ENCODE data around the gene PHLDA3.

Gene PHLDA3

DNA sequence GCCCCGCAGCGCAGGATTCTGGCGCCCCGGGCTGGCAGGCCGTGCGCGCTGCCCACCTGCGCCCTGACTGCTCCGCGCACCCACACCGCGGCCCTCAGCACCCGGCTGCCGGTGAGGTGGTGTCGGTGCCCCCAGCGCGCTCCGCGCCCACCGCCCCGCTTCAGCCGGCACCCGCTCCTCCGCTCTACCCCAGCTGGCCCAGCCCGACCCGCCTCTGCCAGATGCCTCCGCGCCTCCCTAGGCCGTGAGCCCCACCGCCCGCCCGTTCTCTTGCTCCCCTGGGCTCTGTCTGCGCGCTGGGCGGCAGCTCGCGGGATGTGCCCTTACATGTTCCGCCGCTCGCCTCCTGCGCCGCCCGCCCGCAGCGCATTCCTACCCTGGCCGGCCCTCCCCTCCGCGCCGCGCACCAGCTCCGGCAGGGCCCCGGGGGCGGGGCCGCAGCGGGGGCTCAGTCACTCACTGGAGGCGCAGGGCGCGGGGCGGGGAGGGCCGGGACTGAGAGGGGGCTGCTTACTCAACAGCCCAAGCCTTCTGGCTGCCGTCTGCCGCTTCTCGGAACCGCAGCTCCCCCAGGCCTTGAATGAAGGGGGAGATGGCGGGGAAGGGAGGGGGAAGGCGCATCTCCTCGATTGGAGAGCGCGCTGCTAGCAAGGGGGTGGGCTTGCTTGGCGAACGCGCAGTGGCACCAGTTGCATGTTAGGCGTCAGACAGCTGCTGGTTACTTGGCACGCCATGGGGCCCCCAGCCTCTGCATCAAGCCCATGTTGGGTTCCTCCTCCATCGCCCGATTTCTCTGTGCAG is at the start of gene PHLDA3:
PHLDA3 (minus strand) TSS at position 345 of the 801 bp plus-strand sequence. CDS start 402 bp downstream, outside the sequence.
- peak in 1 of 2 donors; percentile 24 for DNase-seq (ENCODE audit: low read depth in 2 of 2)

DNA sequence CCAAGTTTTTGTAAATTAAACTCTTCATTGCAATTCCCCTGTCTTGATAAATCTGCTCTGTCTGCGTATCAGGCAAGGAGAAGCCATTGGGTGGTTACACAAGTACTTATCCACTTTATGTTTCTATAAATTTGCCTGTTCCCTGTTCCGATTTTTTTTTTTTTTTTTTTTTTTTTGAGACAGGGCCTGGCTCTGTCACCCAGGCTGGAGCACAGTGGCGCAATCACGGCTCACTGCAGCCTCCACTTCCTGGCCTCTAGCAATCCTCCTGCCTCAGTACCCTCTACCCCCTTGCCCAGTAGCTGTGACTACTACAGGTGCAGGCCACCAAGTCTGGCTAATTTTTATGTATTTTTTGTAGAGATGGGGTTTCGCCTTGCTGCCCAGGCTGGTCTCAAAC is 49.1 kb upstream of the PHLDA3 start:
- no peak for DNase-seq (ENCODE audit: low read depth in 2 of 2)

DNA sequence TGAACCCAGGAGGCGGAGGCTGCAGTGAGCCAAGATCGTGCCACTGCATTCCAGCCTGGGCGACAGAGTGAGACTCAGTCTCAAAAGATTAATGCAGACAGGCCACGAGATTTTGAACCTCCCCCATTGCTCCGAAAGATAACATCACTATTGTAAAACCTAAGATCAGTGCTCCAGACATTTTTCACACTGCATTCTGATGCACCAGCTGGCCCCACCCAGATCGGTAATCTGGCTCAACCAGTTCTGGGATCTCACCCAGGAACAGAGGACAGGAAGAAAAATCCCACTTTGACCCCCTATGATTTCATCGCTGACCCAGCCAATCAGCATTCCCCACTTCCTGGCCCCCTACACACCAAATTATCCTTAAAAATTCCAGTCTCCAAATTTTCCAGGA is 48.6 kb upstream of the PHLDA3 start:
- DNase-seq (ENCODE audit: low read depth in 2 of 2) = no peak

DNA sequence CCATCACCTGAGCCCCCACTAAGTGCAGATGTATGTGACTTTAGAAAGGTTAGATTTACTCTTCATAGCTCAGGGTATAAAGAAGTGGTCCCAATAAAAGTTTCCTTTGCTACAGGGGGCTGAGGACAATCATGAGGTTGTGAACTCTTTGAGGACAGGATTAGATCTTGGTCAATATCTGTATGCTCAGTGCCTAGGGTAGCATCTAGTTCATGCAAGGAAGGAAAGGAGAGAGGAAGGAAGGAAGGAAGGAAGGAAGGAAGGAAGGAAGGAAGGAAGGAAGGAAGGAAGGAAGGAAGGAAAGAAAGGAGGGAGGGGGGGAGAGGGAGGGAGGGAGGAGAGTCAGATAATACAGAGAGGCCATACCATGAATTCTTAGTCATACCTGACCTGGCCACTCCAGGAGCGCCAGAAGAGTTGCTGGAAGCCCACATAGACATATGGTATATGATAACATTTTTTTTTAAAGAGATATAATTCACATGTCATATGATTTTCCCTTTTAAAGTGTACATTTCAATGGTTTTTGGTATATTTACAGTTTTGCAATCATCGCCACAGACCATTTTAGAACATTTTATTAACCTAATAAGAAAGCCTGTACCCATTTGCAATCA is 47.6 kb upstream of the PHLDA3 start:
- no peak for DNase-seq (ENCODE audit: low read depth in 2 of 2)

DNA sequence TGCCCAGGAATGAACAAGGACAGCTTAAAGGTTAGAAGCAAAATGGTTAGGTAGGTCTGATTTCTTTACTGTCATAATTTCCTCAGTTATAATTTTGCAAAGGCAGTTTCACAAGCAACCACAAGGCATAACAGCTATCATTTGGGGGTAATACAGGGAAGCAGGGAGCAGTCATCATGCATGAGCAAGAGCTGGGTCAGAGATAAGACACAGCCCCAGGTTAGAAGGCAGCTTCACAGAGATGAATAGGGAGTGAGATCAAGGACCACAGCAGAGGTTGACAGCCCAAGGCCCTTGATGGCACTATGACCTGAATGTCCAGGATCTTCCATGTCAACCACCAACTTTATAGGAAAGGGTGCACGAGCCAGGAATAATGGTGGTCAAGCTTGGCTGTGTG is 46.9 kb upstream of the PHLDA3 start:
- DNase-seq (ENCODE audit: low read depth in 2 of 2) = no peak

DNA sequence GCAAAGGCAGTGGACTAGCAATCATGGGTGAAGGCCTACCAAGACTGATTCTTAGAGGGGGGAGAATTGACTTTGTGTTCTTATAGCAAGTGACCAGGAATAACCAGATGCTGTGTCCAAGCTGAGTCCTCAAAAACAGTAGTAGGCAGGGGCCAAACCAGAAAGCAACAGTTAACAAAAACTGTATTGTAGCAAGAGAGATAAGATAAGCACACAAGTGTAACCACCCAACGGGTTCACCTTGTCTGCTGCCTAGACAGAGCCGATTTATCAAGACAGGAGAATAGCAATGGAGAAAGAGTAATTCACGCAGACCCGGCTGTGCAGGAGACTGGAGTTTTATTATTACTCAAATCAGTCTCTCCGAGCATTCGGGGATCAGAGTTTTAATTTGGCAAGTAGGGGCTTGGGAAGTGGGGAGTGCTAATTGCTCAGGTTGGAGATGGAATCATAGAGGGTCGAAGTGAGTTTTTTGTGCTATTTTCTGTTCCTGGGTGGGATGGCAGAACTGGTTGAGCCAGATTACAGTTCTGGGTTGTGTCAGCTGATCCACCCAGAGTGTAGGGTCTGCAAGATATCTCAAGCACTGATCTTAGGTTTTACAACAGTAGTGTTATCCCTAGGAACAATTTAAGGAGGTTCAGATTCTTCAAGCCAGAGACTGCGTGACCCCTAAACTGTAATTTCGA is 46.2 kb upstream of the PHLDA3 start:
- no peak for DNase-seq (ENCODE audit: low read depth in 2 of 2)

DNA sequence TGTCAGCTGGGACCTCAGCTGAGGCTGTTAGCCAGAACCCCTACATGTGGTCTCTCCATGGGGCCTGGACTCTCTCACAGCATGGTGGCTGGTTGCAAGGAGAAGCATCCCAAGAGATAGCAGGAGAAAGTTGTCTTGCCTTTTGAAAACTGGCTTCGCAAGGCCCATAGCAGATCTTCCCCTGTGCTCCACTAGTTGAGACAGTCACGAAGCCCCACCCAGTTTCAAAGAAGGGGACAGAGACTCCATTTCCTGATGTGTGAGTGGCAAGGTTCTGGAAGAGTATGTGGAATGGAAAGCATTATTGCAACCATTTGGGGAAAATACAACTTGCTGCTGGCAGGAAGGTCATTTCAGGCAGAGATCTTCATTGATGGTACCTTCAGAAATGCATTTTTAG is 45.5 kb upstream of the PHLDA3 start:
- no peak for DNase-seq (ENCODE audit: low read depth in 2 of 2)

DNA sequence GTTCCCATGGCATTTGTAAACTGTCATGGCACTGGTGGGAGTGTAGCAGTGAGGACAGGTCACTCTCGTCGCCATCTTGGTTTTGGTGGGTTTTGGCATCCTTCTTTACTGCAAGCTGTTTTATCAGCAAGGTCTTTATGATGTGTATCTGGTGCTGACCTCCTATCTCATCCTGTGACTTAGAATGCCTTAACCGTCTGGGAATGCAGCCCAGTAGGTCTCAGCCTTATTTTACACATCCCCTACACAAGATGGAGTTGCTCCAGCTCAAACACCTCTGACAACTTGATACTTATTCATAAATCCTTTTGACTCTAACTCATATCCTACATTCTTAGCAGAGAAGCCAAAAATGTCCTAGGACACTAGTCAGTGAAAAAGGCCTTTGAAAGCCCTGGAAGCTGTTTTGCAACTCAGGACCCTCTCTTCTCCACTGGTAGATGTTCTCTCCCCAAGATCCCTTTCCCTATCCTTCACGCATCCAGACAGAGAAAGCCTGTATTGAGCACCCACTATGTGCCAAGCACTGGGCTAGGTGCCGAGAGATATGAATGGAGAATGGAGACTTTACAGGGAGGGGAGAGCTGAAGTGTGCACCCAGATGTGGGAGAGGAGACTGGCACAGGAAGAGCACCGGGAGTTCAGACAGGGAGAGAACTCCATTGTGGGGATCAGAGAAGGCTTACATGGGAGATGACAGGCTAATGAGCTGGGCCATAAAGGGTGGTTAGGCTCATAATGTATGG is 44.7 kb upstream of the PHLDA3 start:
- no peak for DNase-seq (ENCODE audit: low read depth in 2 of 2)

DNA sequence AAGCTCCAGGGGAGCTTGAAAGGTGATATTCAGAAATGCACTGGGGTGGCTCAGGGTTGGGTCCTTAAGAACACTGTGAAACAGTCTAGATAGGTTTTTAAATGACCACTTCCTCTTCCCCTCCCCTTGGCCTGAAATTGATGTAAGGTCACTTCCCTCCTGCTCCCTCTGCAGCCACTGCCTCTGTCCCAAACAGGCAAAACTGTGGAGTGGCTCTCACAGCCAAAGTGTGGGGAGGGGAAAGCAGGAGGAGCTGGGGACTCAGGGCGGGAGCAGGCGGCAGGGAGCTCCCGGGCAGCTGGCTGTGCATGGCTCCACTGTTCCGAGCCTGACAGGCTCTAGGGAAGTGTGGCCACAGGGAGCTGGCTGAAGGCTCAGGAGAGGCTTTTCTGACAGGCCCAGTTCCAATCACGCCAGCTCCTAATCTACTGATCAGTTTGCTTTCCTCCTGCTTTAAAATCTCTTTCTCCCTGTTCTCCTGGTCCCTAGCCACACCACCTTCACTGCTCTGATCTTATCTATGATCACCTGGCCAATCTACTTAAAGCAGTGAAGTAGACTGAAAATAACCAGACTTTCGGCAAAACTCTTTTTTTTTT is 43.1 kb upstream of the PHLDA3 start:
- DNase-seq (ENCODE audit: low read depth in 2 of 2) = no peak

DNA sequence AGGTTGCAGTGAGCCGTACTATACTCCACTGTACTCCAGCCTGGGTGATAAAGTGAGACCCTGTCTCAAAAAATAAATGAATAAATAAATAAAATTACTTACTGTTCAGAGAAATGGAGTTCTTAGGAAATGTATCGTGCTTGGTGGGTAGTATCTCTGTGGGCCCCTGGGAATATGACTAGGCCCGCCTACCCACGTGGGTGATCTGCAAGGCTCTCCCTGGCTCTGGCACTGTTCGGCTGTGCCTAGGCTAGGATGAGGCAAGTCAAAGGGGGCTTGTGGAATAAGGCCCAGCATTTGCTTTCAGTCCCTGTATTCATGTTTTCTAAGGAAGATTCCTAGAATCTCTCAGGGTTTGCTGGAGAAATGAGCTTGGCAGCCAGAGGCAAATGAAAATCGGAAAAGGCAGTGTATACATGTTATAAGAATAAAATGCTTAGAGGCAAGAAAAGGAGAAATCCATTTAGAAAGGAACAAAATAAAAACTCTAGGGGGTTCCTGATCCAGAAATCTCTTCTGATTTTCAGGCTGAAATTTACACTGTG is 42.5 kb upstream of the PHLDA3 start:
- DNase-seq (ENCODE audit: low read depth in 2 of 2) = no peak

DNA sequence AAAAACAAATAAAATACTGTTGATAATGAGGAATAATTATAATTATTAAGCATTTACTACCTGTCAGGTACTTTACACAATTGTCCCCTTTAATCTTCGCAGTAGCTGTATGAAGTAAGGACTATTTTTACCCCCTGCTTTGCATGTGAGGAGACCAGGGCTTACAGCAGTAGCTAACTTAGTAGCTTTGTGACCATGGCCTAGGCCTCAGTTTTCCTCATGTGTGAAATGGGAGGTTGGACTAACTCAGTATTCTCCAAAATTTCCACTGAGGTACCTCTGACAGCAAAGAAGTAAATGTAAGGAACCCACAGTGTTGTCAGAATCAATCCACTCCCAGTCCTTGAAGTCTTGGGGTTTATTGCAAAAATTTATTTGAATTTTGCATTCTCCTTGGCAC is 41.7 kb upstream of the PHLDA3 start:
- DNase-seq (ENCODE audit: low read depth in 2 of 2) = no peak

DNA sequence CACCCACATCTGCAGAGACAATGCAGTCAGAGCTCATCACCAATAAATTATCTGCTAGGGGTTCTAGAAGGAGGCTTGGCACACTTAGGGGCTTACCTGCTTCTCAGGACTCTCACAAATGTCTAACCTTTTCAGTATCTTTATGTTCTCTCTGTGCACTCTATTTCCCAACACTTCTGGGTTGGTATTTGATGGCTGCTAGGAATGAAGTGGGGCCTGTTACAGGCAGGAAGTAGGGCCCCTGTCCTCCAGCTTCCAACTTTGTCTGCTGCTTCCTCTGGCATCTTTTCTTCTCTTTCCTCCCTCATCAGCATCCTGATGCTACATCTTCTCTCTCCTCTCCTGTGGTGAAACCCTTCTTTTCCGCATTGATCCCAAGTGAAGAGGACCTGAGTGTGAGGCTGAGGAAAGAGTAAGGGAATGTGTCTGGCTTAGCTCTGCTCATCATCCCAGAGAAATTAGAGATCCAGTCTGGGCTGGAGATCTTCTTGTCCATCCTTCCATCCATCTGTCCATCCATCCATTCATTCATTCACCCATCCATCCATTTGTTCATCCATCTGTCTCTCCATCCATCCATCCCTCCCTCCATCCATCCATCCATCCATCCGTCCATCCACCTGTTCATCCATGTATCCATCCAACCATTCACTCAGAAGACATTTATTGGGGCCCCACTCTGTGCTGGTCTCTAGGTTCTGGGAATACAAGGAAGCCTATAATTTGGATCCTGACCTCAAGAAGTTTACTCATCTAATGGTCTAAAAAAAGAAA is 40.8 kb upstream of the PHLDA3 start:
- DNase-seq (ENCODE audit: low read depth in 2 of 2) = no peak

DNA sequence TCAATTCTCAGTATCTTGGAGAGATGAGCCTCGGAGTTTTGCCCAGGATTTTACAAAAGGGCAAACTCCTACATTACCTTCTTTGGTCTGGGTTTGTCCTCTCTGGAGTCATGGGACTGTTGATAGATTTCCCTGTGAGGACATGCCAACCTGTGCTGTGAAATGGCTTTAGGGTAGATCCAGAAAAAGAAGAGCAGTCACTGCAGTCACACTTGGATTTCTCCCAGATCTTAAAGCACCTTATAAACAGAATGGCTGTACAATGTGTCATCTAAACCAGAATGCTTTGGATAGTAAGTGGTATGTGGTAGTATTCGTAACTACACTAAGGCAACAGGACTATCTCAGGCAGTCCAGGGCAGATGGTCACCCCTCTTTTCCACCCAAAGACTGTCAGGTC is 39.8 kb upstream of the PHLDA3 start:
- no peak for DNase-seq (ENCODE audit: low read depth in 2 of 2)

DNA sequence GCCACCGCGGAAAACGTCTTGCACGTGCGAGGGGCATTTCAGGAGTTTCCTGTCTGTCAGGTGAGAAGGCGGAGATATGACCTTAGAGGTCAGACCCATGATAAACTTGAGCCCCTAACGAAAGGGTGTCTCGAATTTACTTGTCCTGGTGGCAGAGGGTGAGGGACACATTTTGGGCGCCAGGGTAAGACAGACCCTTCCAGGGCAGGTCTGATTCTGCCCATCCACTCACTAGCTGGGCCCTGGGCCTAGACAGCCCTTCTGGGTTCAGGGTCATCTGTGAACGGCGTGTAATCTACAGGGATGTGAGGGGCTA is 38.3 kb upstream of the PHLDA3 start:
- no peak for DNase-seq (ENCODE audit: low read depth in 2 of 2)

DNA sequence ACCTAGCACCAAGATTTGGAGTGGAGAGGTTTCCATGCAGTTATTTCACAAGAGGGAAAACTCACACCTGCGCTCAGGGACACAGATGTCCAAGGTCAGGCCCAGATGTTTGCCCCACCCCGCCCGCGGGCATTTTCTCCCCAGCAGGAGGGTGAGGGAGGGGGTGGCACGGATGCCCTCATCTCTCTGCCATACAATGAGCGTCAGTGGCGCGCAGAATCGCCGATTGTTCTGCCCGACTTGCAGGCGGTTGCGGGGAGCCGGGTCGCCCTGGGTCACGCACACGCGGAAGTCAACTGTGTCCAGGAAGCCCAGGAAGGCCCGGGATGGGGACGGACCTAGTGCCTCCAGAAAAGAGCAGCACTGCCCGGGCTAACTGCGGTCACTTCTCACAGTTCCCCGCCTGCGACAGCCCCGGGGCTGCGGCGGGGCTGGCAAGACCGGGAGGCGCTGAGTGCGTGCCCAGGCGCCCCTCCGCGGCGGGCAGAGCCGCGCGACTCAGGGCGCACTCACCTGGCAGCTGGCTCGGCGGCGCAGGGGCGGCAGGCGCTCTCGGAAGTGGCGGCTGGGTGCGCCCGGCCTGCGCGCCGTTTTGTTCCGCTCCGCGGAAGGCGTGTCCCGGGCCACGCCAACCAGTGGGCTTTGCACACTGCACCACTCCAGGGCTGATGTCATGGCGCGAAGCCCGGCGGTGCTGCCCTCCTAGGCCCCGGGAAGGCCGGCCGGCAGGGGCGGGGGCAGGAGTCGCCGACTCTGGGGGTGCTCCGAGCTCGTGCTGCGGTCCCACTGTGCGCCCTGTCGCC is 37.8 kb upstream of the PHLDA3 start, which contains the start of gene CSRP1:
CSRP1 (minus strand) TSS at position 567 of the 803 bp plus-strand sequence. CDS start 10,820 bp downstream, outside the sequence.
- peak; percentile 56 to 77 for DNase-seq (ENCODE audit: low read depth in 2 of 2)

DNA sequence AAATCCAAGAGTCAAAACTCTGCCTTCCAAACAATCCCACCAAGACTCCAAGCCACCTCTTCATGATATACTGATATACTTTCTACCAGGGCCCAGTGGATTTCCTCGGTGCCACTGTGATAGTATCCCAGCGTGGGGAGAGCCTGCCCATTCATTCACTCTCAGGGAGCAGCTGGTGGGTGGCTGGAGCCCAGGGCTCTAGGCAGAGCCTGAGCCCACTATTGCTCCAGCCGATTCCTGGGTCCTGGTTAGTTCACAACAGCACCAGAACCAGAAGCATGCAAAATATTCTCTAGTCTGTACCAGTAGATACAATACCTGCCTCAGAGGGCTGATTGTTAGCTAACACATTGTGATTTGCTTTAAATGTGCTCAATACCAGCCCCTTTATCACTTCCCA is 37.1 kb upstream of the PHLDA3 start:
- no peak for DNase-seq (ENCODE audit: low read depth in 2 of 2)

DNA sequence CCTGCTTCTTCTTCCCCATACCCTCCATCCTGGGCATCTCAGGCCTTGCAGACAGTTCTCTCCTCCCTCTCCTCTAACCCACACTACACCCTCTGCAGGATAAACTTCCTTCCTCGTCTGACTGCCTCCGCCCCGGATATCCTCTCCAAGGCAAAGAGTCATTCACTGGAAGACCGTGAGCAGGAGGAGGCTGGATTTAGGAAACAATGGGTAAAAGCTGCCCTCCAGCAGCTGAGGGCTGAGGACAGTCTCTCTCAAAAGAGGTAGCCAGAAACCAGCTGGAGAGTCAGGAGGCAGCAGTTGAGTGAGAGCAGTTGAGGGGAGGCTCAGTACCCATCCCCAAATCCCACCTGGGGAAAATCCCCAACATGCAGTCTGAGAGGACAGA is 36.5 kb upstream of the PHLDA3 start:
- no peak for DNase-seq (ENCODE audit: low read depth in 2 of 2)

DNA sequence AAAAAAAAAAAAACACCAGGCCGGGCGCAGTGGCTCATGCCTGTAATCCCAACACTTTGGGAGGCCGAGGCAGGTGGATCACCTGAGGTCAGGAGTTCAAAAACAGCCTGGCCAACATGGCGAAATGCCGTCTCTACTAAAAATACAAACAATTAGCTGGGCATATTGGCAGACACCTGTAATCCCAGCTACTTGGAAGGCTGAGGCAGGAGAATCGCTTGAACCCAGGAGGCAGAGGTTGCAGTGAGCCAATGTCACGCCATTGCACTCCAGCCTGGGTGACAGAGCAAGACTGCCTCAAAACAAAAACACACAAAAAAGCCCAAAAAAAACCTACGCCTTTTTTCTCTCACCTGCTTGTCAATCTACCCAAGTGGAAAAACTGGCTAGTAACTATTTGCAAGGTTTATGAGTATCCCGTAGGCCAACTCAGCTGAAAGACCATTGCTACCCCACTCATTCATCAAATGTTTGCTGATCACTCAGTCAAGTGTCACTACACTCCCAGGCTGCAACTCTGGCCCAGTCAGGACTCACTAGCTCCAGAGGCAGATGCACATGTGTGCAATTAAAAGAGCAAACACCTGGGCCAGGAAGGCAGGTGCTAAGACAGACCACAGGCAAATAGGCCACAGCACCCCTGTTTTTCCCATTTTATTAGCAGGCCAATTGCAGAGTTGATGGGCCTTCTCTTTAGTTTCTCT is 36.0 kb upstream of the PHLDA3 start:
- no peak for DNase-seq (ENCODE audit: low read depth in 2 of 2)

DNA sequence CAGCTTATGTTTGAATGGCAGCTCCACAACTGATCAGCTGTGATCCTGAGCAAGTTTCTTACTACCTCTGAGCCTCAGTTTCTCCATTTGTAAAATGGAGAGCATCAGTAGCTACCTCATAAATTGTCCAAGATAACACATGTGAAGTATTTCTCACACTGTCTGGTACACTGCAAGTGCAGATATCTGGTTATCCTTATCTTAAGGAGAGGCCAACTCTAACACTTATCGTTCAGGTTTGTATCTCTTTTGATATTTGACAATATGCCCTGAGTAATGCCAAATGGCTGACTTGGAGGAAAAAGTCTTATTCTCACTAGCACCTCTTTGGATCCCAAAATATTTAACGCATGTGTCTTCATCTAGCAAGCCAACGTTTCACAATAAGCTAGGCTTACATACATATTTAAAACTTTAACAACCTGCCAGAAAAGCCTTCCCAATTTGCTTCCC is 35.2 kb upstream of the PHLDA3 start:
- no peak for DNase-seq (ENCODE audit: low read depth in 2 of 2)

All from stimulated activated CD8-positive, alpha-beta memory T cell treated with anti-CD3 and anti-CD28 coated beads, Interleukin-7, amount 100 ng/mL, for 4 hours (primary cell).